ENCODE results near the gene MS4A1. TPM values are rescaled to one million over a fixed set of nuclear protein-coding genes. Genes with fewer than 3 reads are reported as not detected.

Gene MS4A1
- polyA plus RNA-seq, 1 experiment: not detected

DNA sequence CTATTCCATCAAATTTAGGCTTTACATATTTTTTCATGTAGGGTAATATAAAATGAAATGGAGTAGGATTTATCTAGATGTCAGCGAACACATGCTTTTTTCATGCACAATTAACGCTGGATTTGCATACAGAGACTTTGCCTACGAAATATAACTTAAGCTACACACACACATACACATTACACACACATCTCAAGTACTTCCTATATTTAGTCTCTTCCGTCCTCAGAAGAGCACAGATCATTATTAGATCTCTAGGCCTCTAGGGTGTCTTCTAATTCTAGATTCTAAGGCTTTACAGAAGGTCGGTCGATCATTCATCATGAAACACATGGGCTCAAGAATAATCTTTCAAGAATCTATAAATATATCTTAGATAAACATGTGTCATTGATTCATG is 55.7 kb downstream of the MS4A1 start:
- POLR2A ChIA-PET: no interaction called here
- CTCF ChIA-PET: no interaction called here
- Histone ChIP-seq H3K27me3 (ENCODE audit: control insufficient read depth, insufficient read depth, low read length) (no peaks in the 10 kb centered on the region), H3K36me3 (ENCODE audit: control insufficient read depth, insufficient read depth, low read length) (no peaks in the 10 kb centered on the region), H3K4me3 (ENCODE audit: low read depth, low read length) (no peak overlapping the region)
- TF ChIP-seq, protein P1, sequence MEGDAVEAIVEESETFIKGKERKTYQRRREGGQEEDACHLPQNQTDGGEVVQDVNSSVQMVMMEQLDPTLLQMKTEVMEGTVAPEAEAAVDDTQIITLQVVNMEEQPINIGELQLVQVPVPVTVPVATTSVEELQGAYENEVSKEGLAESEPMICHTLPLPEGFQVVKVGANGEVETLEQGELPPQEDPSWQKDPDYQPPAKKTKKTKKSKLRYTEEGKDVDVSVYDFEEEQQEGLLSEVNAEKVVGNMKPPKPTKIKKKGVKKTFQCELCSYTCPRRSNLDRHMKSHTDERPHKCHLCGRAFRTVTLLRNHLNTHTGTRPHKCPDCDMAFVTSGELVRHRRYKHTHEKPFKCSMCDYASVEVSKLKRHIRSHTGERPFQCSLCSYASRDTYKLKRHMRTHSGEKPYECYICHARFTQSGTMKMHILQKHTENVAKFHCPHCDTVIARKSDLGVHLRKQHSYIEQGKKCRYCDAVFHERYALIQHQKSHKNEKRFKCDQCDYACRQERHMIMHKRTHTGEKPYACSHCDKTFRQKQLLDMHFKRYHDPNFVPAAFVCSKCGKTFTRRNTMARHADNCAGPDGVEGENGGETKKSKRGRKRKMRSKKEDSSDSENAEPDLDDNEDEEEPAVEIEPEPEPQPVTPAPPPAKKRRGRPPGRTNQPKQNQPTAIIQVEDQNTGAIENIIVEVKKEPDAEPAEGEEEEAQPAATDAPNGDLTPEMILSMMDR (IDR thresholded peaks at IDR 0.05; ENCODE audit: insufficient read depth, low read depth, low read length): no peak
- no peak for DNase-seq (ENCODE audit: low read depth)

DNA sequence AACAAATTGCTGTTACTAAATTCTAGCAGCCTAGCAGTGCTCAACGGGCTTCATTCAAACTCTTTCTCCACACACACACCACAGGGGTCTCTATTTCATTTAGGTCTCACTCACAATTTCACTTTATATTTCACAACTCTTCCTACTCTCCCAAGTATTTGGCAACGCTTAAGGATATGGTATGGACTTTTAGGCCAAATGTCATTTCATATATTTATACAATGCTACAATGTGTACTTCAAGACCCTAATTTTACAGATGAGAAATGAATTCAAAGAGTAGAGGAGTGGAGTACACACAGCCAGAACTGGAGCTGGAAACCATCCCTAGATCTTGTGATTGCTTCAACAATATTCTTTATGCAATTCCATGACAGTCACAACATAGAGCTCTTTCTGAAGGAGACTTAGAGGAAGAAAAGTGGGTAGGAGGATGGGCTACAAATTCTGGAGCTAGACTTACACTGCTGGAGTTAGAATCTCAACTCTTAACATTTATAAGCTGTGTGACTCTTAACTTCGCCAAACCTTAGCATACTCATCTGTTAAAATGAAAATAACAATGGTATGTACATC is 57.1 kb downstream of the MS4A1 start:
- TF ChIP-seq, protein P1 (IDR thresholded peaks at IDR 0.05; ENCODE audit: insufficient read depth, low read depth, low read length): no peak
- CTCF ChIA-PET: interaction anchor here (0.7 kb wide), 1 partner anchor 96 kb away, joined by 3 read pairs; no protein-coding TSS in a partner anchor
- POLR2A ChIA-PET: no interaction called here
- Histone ChIP-seq H3K27me3 (ENCODE audit: control insufficient read depth, insufficient read depth, low read length) (no peaks in the 10 kb centered on the region), H3K4me3 (ENCODE audit: low read depth, low read length) (no peak overlapping the region), H3K36me3 (ENCODE audit: control insufficient read depth, insufficient read depth, low read length) (no peaks in the 10 kb centered on the region)
- DNase-seq (ENCODE audit: low read depth): no peak

DNA sequence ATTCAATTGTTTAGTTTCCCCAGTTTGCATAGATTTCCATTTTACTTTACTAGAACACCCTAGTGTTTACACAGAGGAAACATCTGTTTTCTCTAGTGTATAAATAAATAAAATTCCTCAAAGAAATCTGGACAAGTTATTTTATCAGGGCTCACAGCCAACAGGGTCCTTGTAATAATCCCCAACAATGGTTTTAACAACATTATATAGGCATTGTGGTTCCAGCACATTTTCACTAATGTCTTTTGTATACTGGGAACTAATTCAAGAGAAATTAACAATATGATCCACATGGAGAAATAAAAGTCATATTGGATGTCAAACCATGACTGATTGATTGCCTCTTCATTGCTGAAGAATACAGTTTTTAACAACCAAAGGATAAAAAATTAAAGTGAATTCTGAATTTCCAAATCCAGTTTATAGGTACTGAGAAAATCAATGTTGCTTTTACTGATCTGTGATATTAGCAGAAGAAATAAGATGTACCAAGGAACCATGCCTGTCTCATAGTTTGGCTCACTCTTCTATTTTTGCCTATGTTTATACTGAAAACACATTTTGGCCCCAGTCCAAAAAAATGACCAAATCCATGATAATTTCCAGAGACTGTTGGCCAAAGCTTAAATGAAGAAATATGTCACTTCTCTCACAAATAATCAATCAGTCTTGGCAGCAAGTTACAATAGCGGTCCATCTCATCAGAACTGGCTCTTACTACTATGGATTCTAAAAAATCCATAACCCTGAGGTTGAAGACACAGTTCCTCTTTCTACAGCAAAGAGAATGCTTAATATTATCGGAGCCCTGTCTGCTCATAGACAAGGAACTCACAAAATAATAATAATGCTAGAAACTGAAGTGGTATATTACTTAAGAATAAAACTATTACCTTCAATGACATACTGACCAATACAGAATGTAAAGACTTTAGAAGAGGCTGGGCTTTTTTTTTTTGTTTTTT is 58.1 kb downstream of the MS4A1 start:
- Histone ChIP-seq H3K36me3 (ENCODE audit: control insufficient read depth, insufficient read depth, low read length) (no peaks in the 10 kb centered on the region), H3K4me3 (ENCODE audit: low read depth, low read length) (no peak overlapping the region), H3K27me3 (ENCODE audit: control insufficient read depth, insufficient read depth, low read length) (no peaks in the 10 kb centered on the region)
- ChIA-PET POLR2A (no interaction called here), CTCF (no interaction called here)
- TF ChIP-seq, protein P1 (IDR thresholded peaks at IDR 0.05; ENCODE audit: insufficient read depth, low read depth, low read length): no peak
- no peak for DNase-seq (ENCODE audit: low read depth)

DNA sequence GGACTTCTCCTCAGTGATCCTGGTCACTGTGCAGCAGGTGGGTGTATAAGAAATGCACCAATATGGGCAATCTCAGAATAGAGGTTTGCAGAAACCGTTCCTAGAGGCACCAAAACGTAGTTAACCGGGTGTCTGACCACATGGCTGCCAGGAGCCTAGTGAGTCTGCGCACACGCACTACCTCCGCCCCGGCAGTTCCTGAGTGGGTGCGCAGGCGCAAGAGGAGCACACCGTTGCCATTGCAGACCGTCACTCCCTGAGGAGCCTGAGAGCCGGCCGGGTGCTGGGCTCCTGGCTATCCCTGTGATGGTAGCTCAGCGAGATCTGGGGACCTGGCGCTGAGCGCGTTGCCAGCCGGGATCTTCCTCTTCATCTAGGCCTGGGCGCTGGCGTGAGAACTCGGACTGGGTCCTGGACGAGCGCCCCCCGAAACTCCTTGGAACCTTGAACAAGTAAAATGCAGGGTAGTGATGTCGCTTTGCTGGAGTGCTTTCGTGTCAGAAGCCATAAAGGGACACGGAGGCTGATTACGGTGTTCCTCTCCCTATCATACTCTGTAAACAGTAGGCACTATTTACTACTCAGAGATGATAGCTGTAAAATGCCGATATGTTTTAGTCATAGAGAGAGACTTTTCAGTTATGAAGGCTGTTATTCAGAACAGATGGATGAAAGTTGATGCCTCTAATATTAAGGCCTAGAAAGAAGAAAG is 59.7 kb downstream of the MS4A1 start, which contains the start of gene MS4A13:
MS4A13 (plus strand) TSS at position 249 of the 712 bp plus-strand sequence. CDS start 2,692 bp downstream, outside the sequence.
- ChIA-PET CTCF (no interaction called here), POLR2A (no interaction called here)
- no peak for DNase-seq (ENCODE audit: low read depth)
- H3K36me3 ChIP-seq (ENCODE audit: control insufficient read depth, insufficient read depth, low read length): no peaks in the 10 kb centered on the region
- TF ChIP-seq, protein P1 (IDR thresholded peaks at IDR 0.05; ENCODE audit: insufficient read depth, low read depth, low read length): no peak
- no peak within 1 kb of the TSS for H3K4me3 ChIP-seq (ENCODE audit: low read depth, low read length)
- no peaks in the 10 kb centered on the region for H3K27me3 ChIP-seq (ENCODE audit: control insufficient read depth, insufficient read depth, low read length)

Other genes with a start within 250 kb of the MS4A1 start
- gene MS4A4E, start 212.7 kb upstream of the MS4A1 start, polyA plus RNA-seq (2011; rRNA removed): not detected in 2 replicates
- not detected in 2 replicates for gene MS4A4A, start 175.2 kb upstream of the MS4A1 start, polyA plus RNA-seq (2011; rRNA removed)
- gene MS4A6E, start 128.6 kb upstream of the MS4A1 start, polyA plus RNA-seq (2011; rRNA removed): not detected in 2 replicates
- gene MS4A7, start 77.3 kb upstream of the MS4A1 start, polyA plus RNA-seq (2011; rRNA removed): not detected in 2 replicates
- gene MS4A14, start 59.4 kb upstream of the MS4A1 start, polyA plus RNA-seq (2011; rRNA removed): not detected in 2 replicates
- gene MS4A5, start 26.3 kb upstream of the MS4A1 start, polyA plus RNA-seq (2011; rRNA removed): not detected in 2 replicates
- 0.10 TPM in 1 of 2 replicates, not detected in the other for gene MS4A12, start 36.9 kb downstream of the MS4A1 start, polyA plus RNA-seq (2011; rRNA removed)
- not detected in 2 replicates for gene MS4A13, start 59.5 kb downstream of the MS4A1 start, polyA plus RNA-seq (2011; rRNA removed)
- gene MS4A8, start 243.8 kb downstream of the MS4A1 start, polyA plus RNA-seq (2011; rRNA removed): not detected in 2 replicates

Data from BJ (cell line).